ENCODE measurements around the gene EHBP1.
A peak's percentile ranks its signal among the peaks of the same experiment; 100 is the strongest.

The EHBP1 gene

DNA sequence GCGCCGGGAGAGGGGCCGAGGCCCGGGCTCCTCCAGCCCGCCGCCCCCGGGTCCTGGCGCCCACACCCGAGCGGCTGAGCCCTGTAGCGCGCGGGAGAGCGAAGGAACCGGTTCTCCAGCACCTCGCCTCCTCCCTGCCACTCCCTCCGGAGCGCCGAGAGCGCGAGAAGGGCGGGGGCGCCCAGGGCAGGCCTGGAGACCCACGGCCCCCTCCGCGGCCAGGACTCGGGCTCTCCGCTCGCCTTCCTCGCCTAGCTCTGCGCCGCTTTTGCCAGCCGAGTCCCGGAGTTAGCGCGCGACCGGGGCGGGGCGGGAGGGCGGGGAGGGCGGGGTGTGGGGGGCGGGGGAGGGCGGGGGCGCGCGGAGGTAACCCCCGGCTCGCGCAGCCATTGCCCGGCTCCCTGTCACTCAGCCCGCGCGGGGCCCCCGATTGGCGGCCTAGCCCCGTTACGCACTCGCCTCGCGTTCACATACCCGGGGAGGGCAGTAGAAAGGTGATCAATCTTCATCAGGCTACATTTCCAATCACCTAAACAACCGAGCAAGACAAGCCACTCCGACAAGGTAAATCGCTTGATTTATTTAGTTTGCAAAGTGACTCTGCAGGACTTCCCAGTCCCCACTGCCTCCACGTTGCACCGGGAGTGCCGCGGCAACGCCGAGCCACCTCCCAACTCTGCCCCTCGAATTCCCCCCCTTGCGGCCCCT lies 345.0 kb downstream of the EHBP1 start, which contains the start of gene OTX1:
Gene OTX1, plus strand, starts transcription at position 497 of the 708 bp plus-strand sequence. CDS start 2,161 bp downstream, outside the sequence.
- peak in 41 of 42 donors; percentile 44 to 83 (median 68) for DNase-seq
- intact Hi-C loops (cut with DNase I) = no loop called here

DNA sequence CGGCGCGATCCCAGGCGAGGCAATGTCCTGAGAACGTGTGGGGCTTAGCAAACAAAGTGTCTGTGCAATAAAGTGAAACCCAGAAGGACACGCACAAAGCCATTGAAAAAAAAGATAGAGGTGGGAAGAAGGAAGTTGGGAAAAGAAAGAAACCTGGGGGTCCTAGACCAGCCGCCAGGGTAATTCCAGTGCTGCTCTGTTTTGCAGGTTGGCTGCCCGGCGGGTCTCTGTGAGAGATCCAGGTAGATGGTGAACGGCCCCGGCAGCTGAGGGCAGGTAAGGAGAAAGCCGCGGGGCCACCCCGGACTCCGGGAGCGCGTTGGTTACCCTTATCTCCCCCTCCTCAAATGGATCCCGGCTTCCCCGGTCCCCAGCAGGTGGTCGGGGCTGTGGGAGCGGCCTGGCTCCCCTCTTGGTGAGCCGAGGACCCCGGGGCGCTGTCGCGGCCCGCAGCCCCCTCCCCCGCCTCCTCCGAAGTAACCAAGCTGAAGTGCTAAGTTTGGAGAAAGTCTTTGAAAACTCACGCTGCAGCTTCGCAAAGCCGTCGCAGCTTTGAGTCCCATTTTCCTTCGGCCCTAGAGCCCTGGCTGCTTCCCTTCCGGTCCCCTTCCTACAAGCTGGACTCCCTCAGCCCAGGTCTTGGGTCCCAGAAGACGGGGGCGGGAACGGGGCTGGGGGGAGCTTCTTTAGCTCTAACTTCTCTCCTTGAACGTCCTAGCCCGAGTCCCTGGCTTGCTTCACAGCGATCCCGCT lies 345.7 kb downstream of the EHBP1 start:
- DNase-seq = peak in 1 of 42 donors; percentile 26
- intact Hi-C loops (cut with DNase I) = no loop called here

DNA sequence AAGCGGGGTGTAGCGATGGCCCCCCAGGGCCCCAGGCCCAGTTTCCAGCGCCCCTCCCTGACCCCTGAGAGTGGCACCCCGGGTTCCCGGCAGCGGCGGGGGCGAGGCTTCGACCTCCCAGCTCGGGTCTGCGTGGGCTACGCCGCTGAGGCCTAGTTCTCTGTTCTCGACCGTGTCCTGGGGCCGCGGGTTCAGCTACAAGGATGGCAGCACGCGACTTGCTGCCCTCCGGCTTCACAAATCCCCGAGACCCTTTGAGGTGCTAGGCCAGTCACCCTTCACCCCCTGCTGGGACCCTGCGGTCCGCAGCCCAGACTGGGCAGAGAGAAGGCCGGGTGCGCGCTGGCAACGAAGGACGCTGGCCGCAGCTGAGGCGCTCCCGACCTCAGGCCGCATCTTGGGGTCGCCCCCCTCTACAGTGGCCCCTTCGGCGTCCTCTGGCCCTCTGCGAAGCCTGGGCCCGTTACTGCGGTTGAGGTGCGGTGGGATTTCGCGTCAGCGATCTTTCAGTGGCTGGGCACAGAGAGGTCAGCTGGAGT lies 346.4 kb downstream of the EHBP1 start:
- DNase-seq = no peak

DNA sequence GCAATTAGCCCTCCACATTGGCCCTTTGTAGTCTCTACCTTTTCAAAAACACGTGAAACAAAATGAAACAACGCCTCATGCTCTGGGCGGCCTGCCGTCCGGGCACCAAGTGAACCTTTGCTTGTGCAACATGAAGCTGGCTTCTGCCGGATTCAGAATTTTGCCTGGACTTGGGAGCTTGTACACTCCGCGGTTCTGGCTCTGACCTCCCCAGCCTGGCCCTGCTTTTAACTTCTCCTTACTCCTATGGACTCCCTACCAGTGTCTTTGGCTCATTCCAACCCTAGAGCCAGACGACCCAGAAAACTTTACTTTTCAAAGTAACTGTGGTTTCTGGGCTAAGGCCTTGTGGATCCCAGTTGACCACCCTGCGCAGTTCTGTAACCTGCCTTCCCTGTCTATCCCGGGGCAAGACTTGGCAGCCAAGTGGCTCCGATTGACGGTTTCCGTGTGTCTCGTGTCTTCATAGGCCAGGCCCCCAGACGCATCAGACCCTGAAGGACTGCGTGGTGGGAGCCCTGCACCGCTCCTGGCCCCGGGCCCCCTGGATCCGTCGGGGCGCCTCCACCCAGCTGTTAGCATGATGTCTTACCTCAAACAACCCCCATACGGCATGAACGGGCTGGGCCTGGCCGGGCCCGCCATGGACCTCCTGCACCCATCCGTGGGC lies 347.0 kb downstream of the EHBP1 start:
- intact Hi-C loops (cut with DNase I) = no loop called here

More for the DNA sequence above, 346.4 kb downstream of the EHBP1 start:
- intact Hi-C loops (cut with DNase I) = no loop called here

DNA sequence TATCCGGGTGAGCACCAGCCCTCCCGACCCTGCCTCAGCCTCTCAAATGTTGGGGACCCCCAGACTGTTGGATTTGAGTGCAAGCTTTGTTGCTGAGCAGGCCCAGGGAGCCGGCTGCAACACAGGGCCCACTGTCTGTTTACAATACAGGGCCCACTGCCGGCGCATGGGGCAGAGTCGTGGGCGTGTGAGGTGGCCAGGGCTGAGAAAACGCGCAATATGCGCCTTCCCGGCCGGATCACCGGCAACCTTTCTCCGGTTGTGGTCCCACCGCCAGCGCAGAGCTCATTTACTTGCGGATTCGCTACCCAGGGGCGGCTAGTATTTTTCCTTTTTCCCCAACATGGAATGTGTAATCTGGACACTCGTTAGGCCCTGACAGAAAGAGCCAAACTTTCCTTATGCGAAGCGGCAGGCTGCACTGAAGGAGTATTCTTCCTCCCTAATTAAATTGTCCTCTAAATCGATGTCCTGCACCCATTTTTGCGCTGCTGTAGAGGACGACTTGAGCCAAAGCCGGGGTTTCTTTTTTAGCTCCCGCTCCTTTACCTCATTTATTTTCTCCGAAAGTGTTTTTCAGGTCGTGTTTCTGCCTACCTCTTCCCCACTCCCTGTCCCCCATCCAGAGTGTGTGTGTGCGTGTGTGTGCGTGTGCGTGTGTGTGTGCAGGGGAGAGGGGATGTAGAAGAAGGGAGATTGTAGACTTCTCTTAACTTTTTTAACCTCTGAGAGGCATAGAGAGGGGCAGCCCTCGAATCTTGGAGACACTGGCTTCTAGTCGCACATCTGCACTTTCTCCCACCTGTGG lies 347.8 kb downstream of the EHBP1 start:
- intact Hi-C loops (cut with DNase I) = no loop called here
- no peak for DNase-seq

More for the DNA sequence above, 347.0 kb downstream of the EHBP1 start:
- peak in 1 of 42 donors; percentile 44 for DNase-seq

DNA sequence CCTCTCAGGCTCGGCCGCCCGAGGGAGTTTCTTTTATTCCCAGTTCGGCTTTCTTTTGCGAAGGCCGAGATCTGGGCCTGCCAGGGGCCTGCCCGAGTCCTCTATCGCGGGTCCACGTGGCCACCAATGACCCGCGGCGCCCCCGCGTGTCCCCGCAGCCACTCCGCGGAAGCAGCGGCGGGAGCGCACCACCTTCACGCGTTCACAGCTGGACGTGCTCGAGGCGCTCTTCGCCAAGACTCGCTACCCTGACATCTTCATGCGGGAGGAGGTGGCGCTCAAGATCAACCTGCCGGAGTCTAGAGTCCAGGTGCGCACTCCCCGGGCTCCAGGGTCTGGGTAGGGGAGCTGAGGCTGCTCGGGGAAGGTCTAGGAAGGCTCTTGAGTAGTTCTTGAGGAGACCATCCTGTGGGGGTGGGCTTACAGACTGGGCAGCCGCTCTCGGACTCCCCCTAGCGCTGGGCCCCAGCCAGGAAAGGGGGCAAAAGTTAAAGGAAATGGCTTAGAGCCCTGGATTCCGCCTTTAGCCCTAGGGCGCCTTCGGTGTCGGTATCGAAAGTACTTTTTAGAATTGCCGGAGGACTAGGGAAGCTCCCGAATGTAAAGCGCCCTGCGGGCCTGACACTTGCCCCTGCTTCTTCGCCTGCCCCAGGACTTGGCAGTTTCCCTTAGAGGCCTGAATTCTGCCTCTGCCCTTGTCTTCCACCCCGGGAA lies 348.5 kb downstream of the EHBP1 start:
- no peak for DNase-seq
- intact Hi-C loops (cut with DNase I) = no loop called here

DNA sequence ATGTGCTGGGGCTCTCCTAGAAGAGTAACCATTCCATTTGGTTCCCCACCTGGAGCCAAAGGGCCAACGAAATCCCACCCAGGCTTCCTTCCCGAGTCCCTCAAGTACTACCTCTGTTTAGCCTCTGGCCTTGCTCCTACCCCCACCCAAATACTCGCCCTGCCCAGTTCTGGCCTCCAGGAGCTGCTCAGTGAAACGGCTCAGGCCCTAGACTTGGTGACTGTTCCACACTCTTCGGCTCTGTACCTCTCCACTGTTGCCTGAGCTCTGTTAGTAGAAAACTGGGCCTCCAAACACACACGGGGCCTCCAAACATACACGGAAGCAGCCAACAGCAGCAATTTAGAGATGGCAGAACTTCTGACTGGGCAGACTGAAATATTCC lies 349.3 kb downstream of the EHBP1 start:
- DNase-seq = no peak
- intact Hi-C loops (cut with DNase I) = no loop called here

DNA sequence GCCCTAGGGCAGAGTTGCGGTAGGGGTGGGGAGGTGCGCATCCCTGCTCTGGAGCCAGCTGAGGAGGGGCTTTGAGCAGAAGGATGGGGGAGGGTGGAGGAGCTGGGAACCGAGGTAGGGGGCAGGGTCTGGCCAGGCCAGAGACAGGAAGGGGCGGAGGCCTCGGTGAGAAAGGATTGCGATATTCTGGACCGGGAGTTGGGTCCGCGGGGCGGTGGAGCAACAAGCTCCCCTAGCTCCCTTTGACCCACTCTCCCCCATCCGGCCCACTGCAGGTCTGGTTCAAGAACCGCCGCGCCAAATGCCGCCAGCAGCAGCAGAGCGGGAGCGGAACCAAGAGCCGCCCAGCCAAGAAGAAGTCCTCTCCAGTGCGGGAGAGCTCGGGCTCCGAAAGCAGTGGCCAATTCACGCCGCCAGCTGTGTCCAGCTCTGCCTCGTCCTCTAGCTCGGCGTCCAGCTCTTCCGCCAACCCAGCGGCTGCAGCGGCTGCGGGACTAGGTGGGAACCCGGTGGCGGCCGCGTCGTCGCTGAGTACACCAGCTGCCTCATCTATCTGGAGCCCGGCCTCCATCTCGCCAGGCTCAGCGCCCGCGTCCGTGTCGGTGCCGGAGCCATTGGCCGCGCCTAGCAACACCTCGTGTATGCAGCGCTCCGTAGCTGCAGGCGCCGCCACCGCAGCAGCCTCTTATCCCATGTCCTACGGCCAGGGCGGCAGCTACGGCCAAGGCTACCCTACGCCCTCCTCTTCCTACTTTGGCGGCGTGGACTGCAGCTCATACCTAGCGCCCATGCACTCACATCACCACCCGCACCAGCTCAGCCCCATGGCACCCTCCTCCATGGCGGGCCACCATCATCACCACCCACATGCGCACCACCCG lies 350.0 kb downstream of the EHBP1 start:
- DNase-seq = no peak
- intact Hi-C loops (cut with DNase I) = no loop called here

DNA sequence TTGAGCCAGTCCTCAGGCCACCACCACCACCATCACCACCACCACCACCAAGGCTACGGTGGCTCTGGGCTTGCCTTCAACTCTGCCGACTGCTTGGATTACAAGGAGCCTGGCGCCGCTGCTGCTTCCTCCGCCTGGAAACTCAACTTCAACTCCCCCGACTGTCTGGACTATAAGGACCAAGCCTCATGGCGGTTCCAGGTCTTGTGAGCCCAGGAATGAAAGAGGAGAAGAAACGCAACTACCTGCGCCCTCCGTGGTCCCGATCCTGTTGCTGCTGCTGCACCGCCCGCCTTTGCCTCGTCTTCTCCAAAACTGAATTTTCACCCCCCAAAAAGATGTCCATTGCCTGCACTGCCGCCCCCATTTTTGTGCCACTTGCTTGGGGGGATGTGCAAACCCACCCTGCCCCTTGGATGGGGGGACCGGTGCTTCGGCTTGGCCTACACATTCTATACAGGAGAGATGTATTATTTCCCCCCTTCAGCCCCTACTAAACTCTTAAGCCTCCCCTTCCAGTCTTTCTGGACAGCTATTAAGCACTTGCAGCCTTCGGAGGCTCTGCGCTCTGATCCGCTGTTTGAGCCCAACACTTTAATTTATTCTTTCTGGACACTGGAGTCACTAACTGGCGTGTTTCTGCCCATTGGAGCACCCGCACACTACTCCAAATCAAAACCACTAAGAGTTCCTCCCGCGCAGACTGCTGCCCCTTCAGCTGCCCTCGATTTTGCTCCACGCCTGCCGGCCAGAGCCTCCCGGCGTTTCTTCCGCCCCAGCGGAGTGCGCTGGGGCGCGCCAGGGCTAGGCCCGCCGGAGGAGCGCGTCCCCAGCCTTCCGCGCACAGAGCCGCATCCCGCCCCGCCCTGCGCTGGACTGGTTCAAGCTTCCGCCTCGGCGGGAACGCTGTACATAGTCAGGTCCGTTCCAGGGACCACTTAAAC lies 350.9 kb downstream of the EHBP1 start:
- intact Hi-C loops (cut with DNase I) = no loop called here
- DNase-seq = peak in 1 of 42 donors; percentile 27

DNA sequence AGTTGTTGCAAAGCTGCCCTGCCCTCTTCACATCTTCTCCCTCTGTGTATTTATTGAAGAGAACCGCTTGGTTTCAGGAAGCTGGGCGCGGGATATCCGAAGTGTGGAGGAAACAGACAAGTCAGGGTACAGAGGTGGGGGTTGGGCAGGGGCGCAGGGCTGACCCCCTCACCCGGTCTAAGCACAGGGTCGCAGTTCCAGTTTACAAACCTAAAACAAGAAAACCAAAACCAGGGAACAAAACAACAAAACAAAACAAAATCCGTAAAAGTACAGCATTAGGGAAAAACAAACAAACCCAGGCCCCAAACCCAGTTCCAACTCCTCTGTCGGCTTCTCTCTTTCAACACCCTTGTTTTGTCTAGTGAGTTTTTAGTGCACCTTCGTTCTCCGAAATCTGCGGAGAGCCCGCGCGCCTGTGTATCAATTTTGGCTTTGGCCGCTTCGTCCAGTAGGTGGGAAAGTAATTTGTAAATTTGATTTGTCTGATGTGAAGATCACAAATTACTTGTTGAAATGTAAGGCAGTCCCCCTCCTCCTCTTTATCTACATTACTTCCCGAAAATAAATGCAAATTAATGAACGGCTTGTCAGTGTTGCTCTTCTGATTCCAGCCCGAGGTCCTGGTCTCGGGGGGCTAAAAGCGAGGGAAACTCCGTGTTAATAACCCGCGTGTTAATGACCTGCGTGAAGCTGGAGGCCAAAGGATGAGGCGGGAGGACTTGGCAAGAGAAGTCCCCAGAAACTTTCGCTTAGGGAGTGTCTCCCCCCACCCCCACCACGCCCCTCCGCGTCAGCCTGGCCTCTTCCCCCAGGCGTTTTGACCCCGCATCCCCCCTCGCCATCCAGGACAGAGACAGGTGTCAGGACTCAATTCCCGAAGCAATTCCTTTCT lies 352.0 kb downstream of the EHBP1 start:
- intact Hi-C loops (cut with DNase I) = no loop called here
- no peak for DNase-seq

DNA sequence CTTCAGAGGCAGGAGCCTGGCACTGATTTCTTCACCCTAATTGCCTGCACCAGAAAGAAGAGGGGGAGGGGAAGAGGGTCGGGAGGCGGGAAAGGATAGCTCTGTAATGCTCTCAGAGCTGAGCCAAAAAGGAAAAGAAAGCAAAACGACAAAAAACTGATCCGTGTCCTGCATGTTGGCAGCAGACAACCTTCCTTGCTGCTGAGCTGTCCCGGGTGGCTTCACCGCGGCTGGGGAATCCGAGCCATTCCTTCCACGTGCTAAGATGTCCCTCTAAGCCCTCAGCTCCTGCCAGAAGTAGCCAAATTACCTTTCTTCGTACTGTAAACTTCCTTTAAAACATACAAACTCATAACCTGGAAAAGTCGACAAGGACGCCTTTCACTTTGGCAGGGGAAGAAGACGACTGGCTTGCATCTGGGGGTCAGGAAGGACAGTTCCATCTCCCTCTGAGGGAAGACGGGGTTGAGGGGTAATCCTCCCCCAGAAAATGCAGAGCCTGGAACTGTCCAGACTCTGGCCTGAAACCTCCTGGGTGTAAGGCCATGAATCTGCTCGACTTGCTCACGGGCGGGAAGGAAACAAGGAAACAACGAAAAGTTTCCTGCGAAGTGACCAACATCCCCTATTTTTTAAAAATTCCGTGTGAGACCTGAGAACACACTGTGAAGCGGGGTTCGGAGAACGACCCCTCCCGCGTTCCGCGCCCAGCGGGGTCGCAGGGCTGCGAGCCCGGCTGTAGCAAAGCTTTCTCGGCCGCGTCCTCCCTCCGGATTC lies 352.8 kb downstream of the EHBP1 start:
- no peak for DNase-seq
- intact Hi-C loops (cut with DNase I) = no loop called here

DNA sequence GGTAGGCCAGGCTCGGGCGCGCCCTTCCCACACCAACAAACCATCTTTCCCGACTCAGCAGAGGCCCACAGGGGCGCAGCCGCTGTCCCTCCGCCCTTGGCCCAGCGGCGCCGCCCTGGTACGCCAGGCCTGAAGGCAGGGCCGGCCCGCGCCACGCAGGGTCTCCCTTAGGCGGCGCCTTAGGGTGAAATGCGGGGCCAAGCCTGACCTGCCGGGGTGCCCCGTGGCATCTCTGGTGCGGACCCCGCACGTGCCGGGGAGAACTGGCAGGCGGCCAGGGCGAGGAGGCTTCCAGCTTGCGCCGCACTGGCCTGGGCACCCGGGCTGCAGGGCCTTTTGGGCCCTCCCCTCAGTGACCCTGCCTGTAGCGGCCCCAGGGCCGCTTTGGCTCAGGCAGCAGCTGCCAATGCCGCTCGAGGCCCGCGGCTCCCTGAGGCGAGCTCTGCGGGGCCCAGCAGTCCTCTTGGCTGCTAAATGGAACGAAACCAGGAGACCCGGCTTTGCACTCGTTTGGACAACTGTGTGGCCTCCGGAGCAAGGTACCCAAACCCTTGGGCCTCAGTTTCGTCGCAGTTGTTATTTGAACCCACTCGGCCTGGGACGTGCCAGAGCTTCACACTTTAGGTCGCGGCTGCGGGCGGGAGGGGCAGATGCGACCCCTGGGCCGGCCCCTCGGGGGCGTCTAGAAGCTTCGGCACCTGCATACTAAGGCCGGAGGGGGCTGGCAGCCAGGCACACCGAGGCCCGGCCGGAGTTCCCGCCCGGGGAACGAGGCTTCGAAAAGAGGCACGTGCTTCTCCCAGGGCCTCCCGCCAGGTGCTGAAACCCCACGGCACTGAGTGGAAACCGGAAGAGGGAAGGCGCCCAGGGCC lies 353.6 kb downstream of the EHBP1 start:
- intact Hi-C loops (cut with DNase I) = no loop called here
- no peak for DNase-seq

DNA sequence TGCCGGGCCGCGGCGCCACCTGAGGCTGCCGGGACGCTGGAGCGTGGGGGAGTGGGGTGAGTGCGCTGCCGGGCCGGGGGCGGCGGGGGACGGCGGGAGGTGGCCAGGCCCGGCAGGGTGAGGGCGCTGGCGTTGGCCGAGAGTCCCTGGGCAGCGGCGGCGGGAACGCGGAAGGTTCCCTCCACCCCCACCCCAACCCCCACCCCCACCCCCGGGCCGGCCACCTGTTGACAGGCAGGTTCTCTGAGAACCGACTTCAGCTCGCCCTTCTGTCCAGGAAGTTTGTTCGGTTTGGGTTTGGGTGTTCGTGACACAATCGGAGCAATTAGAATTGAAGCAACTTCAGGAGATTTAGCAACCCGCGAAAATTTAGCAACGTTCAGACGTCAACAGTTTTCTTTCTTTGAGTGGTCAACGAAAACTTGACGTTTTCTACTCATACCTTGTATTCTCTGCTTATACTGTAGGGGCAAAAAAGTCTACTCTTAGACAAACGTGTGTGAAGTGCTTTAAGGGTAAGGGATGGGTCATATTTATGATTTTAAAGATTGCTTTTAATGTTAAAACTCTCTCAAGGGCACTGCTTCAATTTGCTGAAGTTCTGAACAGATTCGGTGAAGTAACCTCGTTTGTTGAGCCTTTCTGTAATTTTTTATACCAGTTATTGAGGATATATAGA lies 354.4 kb downstream of the EHBP1 start:
- intact Hi-C loops (cut with DNase I) = no loop called here
- no peak for DNase-seq

Data from head of caudate nucleus (tissue), 42 donors.